HCT116 (cell line): Measurements from ENCODE around the gene RDH14. TPM values are rescaled to one million over a fixed set of nuclear protein-coding genes. Genes with fewer than 3 reads are reported as not detected.

Source experiments
- ATAC-seq: fragments of 200-7000 bp; cut with Tn5 transposase; 2 replicates; pipeline ENCODE4 v1.9.1; 2020; ENCODE audit warnings: mild to moderate bottlenecking, moderate library complexity
- BruUV-seq: library from RNA; stranded (reverse); fragments of 400-500 nt; replicated peaks from 2 replicates; lab custom pipeline; 2021; lab: Mats Ljungman, UMichigan
- CTCF ChIA-PET: fragments of 300-600 bp; sonication (Branson Sonifier 250); formaldehyde crosslinking; loops from one replicate; lab custom pipeline; 2021; ENCODE audit warnings: antibody characterized with exemption; lab: Charles Lee
- POLR2A ChIA-PET: fragments of 300-600, 350-600 bp; sonication (Branson Sonifier 250); formaldehyde crosslinking; loops from one replicate; lab custom pipeline; 2021; ENCODE audit warnings: antibody characterized with exemption; lab: Charles Lee
- RAD21 ChIA-PET, 2 experiments: fragments of 300-600 bp; sonication (Branson Sonifier 250); formaldehyde crosslinking; loops; one replicate each; lab custom pipeline; 2023; ENCODE audit warnings: low total read pairs in 2 of 2; ENCODE audit not compliant: uncharacterized antibody in 2 of 2, unreplicated experiment in 2 of 2, low non-redundant PET in 1 of 2; lab: Charles Lee
- DNase-seq: peaks from one replicate; pipeline ENCODE4 v3.0.0-alpha.2; 2010; ENCODE audit warnings: low read depth, low spot score
- H2AFZ ChIP-seq: fragments of 200-600 bp; shearing (Covaris generic), sonication (generic); 2 replicates; pipeline ENCODE4 v1.6.1; 2017; ENCODE audit warnings: low read depth, mixed run types, mixed read lengths, antibody characterized with exemption, low read length; ENCODE audit not compliant: poor library complexity, severe bottlenecking
- H3K27ac ChIP-seq: 2 replicates; pipeline ENCODE4 v1.5.1; 2012; ENCODE audit warnings: low read depth, low read length
- H3K27me3 ChIP-seq: fragments of 200-600 bp; sonication (generic); 2 replicates; pipeline ENCODE4 v1.6.1; 2016; ENCODE audit warnings: mixed run types, low read length, mixed read lengths; ENCODE audit not compliant: insufficient read depth
- H3K36me3 ChIP-seq, 2 experiments: fragments of 200-500 bp in 1 of 2; fragments of 200-600 bp in 1 of 2; sonication (Bioruptor generic) in 1 of 2; sonication (generic) in 1 of 2; 2 replicates each; pipeline versions ENCODE4 v1.5.1 to v1.6.1; 2014 to 2016; ENCODE audit warnings: low read length in 2 of 2, inconsistent platforms in 1 of 2, mixed read lengths in 1 of 2, mixed run types in 1 of 2; ENCODE audit not compliant: insufficient read depth in 2 of 2, control insufficient read depth in 1 of 2
- H3K4me1 ChIP-seq, 2 experiments: fragments of 200-600 bp in 1 of 2; sonication (generic) in 1 of 2; 2 replicates each; pipeline versions ENCODE4 v1.5.1 to v1.6.1; 2012 to 2017; ENCODE audit warnings: low read length in 2 of 2, inconsistent platforms in 1 of 2, mild to moderate bottlenecking in 1 of 2, mixed read lengths in 1 of 2, mixed run types in 1 of 2, moderate library complexity in 1 of 2; ENCODE audit not compliant: insufficient read depth in 2 of 2, control insufficient read depth in 1 of 2
- H3K4me2 ChIP-seq: fragments of 200-600 bp; sonication (generic); 2 replicates; pipeline ENCODE4 v1.6.1; 2017; ENCODE audit warnings: mixed run types, low read length, mixed read lengths
- H3K4me3 ChIP-seq, 2 experiments: fragments of 200-600 bp in 1 of 2; sonication (generic) in 1 of 2; replicated peaks in 1 of 2; 2 replicates each; pipeline ENCODE4 v1.5.1; 2011 to 2016; ENCODE audit warnings: low read length in 2 of 2, control low read depth in 1 of 2, low read depth in 1 of 2, mild to moderate bottlenecking in 1 of 2, mixed read lengths in 1 of 2, mixed run types in 1 of 2
- H3K79me2 ChIP-seq: fragments of 200-600 bp; sonication (generic); 2 replicates; pipeline ENCODE4 v1.6.1; 2017; ENCODE audit warnings: mild to moderate bottlenecking, mixed run types, low read length, moderate library complexity, mixed read lengths; ENCODE audit not compliant: insufficient read depth
- H3K9ac ChIP-seq: fragments of 200-600 bp; sonication (generic); 2 replicates; pipeline ENCODE4 v1.6.1; 2016; ENCODE audit warnings: low read length, mixed read lengths
- H3K9me2 ChIP-seq: fragments of 200-600 bp; sonication (generic), shearing (Covaris generic); 2 replicates; pipeline ENCODE4 v1.6.1; 2017; ENCODE audit warnings: mixed run types, mild to moderate bottlenecking, moderate library complexity; ENCODE audit not compliant: insufficient read depth
- H3K9me3 ChIP-seq, 2 experiments: fragments of 200-500 bp in 1 of 2; fragments of 200-600 bp in 1 of 2; sonication (Bioruptor generic) in 1 of 2; sonication (generic) in 1 of 2; 2 replicates each; pipeline ENCODE4 v1.6.1; 2014 to 2017; ENCODE audit warnings: low read length in 2 of 2, mixed read lengths in 2 of 2, inconsistent platforms in 1 of 2, low read depth in 1 of 2, mild to moderate bottlenecking in 1 of 2, mixed run types in 1 of 2, moderate library complexity in 1 of 2; ENCODE audit not compliant: control insufficient read depth in 1 of 2, insufficient read depth in 1 of 2
- H4K20me1 ChIP-seq: fragments of 200-600 bp; sonication (generic), shearing (Covaris generic); 2 replicates; pipeline ENCODE4 v1.6.1; 2017; ENCODE audit warnings: mixed run types, mild to moderate bottlenecking, moderate library complexity; ENCODE audit not compliant: insufficient read depth
- CEBPB ChIP-seq: IDR thresholded peaks from 2 replicates; pipeline ENCODE4 v1.6.1; 2012; ENCODE audit warnings: low read depth
- EGR1 ChIP-seq: IDR thresholded peaks from 2 replicates; pipeline ENCODE4 v1.6.1; 2012; ENCODE audit warnings: low read depth
- POLR2A ChIP-seq: IDR thresholded peaks from 2 replicates; pipeline ENCODE4 v1.7.0; 2011; ENCODE audit warnings: borderline replicate concordance; ENCODE audit not compliant: insufficient read depth, insufficient read length; ENCODE audit errors: extremely low read depth
- POLR2AphosphoS5 ChIP-seq: IDR thresholded peaks from 2 replicates; pipeline ENCODE4 v1.6.1; 2011; ENCODE audit warnings: mild to moderate bottlenecking, low read depth, low read length, moderate library complexity
- SP1 ChIP-seq: IDR thresholded peaks from 2 replicates; pipeline ENCODE4 v1.6.1; 2012; ENCODE audit warnings: low read depth
- TCF7L2 ChIP-seq: IDR thresholded peaks from 2 replicates; pipeline ENCODE4 v1.7.0; 2011; ENCODE audit warnings: borderline replicate concordance, inconsistent platforms; ENCODE audit not compliant: insufficient read depth, insufficient read length; ENCODE audit errors: extremely low read depth
- ZBTB33 ChIP-seq: IDR thresholded peaks from 2 replicates; pipeline ENCODE4 v1.6.1; 2011; ENCODE audit warnings: mild to moderate bottlenecking, low read length, moderate library complexity; ENCODE audit not compliant: insufficient replicate concordance; ENCODE audit errors: extremely low read depth
- ZNF274 ChIP-seq: fragments of 200-500 bp; sonication (Bioruptor generic); IDR thresholded peaks from 2 replicates; pipeline ENCODE4 v1.6.1; 2014; ENCODE audit warnings: mild to moderate bottlenecking, low read depth, low read length, inconsistent platforms
- intact Hi-C: fragments of 100-400 bp; cut with micrococcal nuclease; formaldehyde crosslinking; loops from 2 replicates; pipeline ENCODE4 v1.10.0; 2022
- total RNA-seq: library from RNA; stranded (reverse); gene quantifications from one replicate; pipeline ENCODE4 v1.2.1, GENCODE V29; 2021; ENCODE audit not compliant: unreplicated experiment

Gene RDH14
- total RNA-seq, 1 experiment from 2014 or later: 15.5 TPM

- H3K9me3 ChIP-seq: no peaks in the 10 kb centered on the region
- H3K9ac ChIP-seq: no peak overlapping the region
- no peaks in the 10 kb centered on the region for H3K9me2 ChIP-seq
- no peaks in the 10 kb centered on the region for H3K4me1 ChIP-seq
- ChIA-PET POLR2A (no interaction called here), RAD21 (no interaction called here), CTCF (no interaction called here)
- H3K79me2 ChIP-seq: no peaks in the 10 kb centered on the region
- intact Hi-C loops: no loop called here
- H4K20me1 ChIP-seq: no peaks in the 10 kb centered on the region
- H3K27ac ChIP-seq: no peak overlapping the region
- no peaks in the 10 kb centered on the region for H3K36me3 ChIP-seq
- no peak overlapping the region for H2AFZ ChIP-seq
- H3K27me3 ChIP-seq: no peaks in the 10 kb centered on the region
- H3K4me2 ChIP-seq: no peak overlapping the region
- DNase-seq (no peak), ATAC-seq (no peak)
- BruUV-seq: no TSS peak
- H3K4me3 ChIP-seq: no peak overlapping the region
- TF ChIP-seq ZBTB33 (no peak), CEBPB (no peak), ZNF274 (no peak), SP1 (no peak), EGR1 (no peak)
Observed at GRCh38 chr2:18566145-18566769, 5.8 kb upstream of the RDH14 start.

- Histone ChIP-seq H3K4me2 (peak overlapping the region; percentile 82), H2AFZ (peak overlapping the region; percentile 70), H4K20me1 (no peaks in the 10 kb centered on the region), H3K79me2 (peaks cover 21% of the 10 kb centered on the region), H3K4me3 (peak overlapping the region; percentile 61 to 77), H3K27ac (peak overlapping the region; percentile 74; the same call in 1 of the 2 replicates), H3K4me1 (peaks cover 0 to 11% of the 10 kb centered on the region in 2 experiments; a peak in 3 of 4 replicates), H3K9me2 (no peaks in the 10 kb centered on the region), H3K36me3 (no peaks in the 10 kb centered on the region), H3K9ac (peak overlapping the region; percentile 76)
- ChIA-PET RAD21 (no interaction called here), POLR2A (no interaction called here), CTCF (interaction anchor here (1.8 kb wide), 1 partner anchor 40 kb away, joined by 7 read pairs; no protein-coding TSS in a partner anchor)
- ATAC-seq (peak; percentile 1; the same call in 1 of the 2 replicates), DNase-seq (no peak)
- intact Hi-C loops: no loop called here
- no TSS peak for BruUV-seq
- TF ChIP-seq TCF7L2 (no peak), POLR2A (peak; percentile 18), POLR2AphosphoS5 (peak; percentile 89), CEBPB (no peak)
- TF ChIP-seq, all 23 proteins: peak for 2
- H3K27me3 ChIP-seq: no peaks in the 10 kb centered on the region
- H3K9me3 ChIP-seq: no peaks in the 10 kb centered on the region
Observed at GRCh38 chr2:18560797-18561085, 288 bp upstream of the RDH14 start.
